H9 (cell line): Measurements from ENCODE around the gene VPREB1. TPM values are rescaled to one million over a fixed set of nuclear protein-coding genes. Genes with fewer than 3 reads are reported as not detected.

Source experiments
- DNase-seq: peaks from one replicate; pipeline ENCODE4 v3.0.0-alpha.2; 2017
- H2AFZ ChIP-seq: one replicate; pipeline ENCODE4 v1.6.1; 2013; ENCODE audit warnings: mild to moderate bottlenecking, low read length, control low read depth, moderate library complexity
- H2AK5ac ChIP-seq: 2 replicates; pipeline ENCODE4 v1.6.1; 2013; ENCODE audit warnings: low read length, control low read depth, mixed read lengths; ENCODE audit not compliant: insufficient read length
- H2BK120ac ChIP-seq: one replicate; pipeline ENCODE4 v1.6.1; 2013; ENCODE audit warnings: low read depth, mild to moderate bottlenecking, low read length, control low read depth, inconsistent platforms; ENCODE audit not compliant: poor library complexity, severe bottlenecking
- H2BK12ac ChIP-seq: 2 replicates; pipeline ENCODE4 v1.6.1; 2013; ENCODE audit warnings: low read length, control low read depth, mixed read lengths, low read depth; ENCODE audit not compliant: insufficient read length
- H2BK15ac ChIP-seq: 2 replicates; pipeline ENCODE4 v1.6.1; 2013; ENCODE audit warnings: low read depth, low read length, control low read depth
- H2BK20ac ChIP-seq: one replicate; pipeline ENCODE4 v1.6.1; 2013; ENCODE audit warnings: low read depth, mild to moderate bottlenecking, low read length, control low read depth, inconsistent platforms; ENCODE audit not compliant: poor library complexity, severe bottlenecking
- H2BK5ac ChIP-seq: 2 replicates; pipeline ENCODE4 v1.6.1; 2013; ENCODE audit warnings: low read length, control low read depth, mixed read lengths; ENCODE audit not compliant: insufficient read length
- H3K14ac ChIP-seq: 2 replicates; pipeline ENCODE4 v1.6.1; 2013; ENCODE audit warnings: low read length, control low read depth; ENCODE audit not compliant: insufficient read depth
- H3K18ac ChIP-seq: 2 replicates; pipeline ENCODE4 v1.6.1; 2013; ENCODE audit warnings: low read depth, mild to moderate bottlenecking, mixed read lengths, low read length, control low read depth; ENCODE audit not compliant: insufficient read length
- H3K23ac ChIP-seq: 2 replicates; pipeline ENCODE4 v1.6.1; 2013; ENCODE audit warnings: low read length, control low read depth, mixed read lengths, low read depth; ENCODE audit not compliant: insufficient read length
- H3K23me2 ChIP-seq: 2 replicates; pipeline ENCODE4 v1.6.1; 2013; ENCODE audit warnings: low read depth, mild to moderate bottlenecking, mixed read lengths, low read length, control low read depth; ENCODE audit not compliant: insufficient read length, poor library complexity, severe bottlenecking
- H3K27ac ChIP-seq: 2 replicates; pipeline ENCODE4 v1.5.1; 2013; ENCODE audit warnings: low read length, control low read depth, mixed read lengths, low read depth; ENCODE audit not compliant: insufficient read length
- H3K27me3 ChIP-seq: 2 replicates; pipeline ENCODE4 v1.6.1; 2013; ENCODE audit warnings: low read length, control low read depth, inconsistent platforms; ENCODE audit not compliant: insufficient read depth
- H3K4ac ChIP-seq: 2 replicates; pipeline ENCODE4 v1.6.1; 2013; ENCODE audit warnings: low read depth, mild to moderate bottlenecking, control low read depth, inconsistent platforms, low read length, moderate library complexity
- H3K4me1 ChIP-seq: 2 replicates; pipeline ENCODE4 v1.6.1; 2013; ENCODE audit warnings: low read length, control low read depth, inconsistent platforms; ENCODE audit not compliant: insufficient read depth
- H3K4me2 ChIP-seq: 2 replicates; pipeline ENCODE4 v1.6.1; 2013; ENCODE audit warnings: low read length, control low read depth, mixed read lengths; ENCODE audit not compliant: insufficient read length, insufficient read depth
- H3K56ac ChIP-seq: 2 replicates; pipeline ENCODE4 v1.6.1; 2013; ENCODE audit warnings: low read depth, mild to moderate bottlenecking, mixed read lengths, low read length, control low read depth; ENCODE audit not compliant: insufficient read length
- H3K79me1 ChIP-seq: 2 replicates; pipeline ENCODE4 v1.6.1; 2013; ENCODE audit warnings: low read depth, mild to moderate bottlenecking, moderate library complexity, low read length, control low read depth, inconsistent platforms; ENCODE audit not compliant: insufficient read depth, poor library complexity, severe bottlenecking
- H3K79me2 ChIP-seq: 2 replicates; pipeline ENCODE4 v1.6.1; 2013; ENCODE audit warnings: low read length, control low read depth, inconsistent platforms; ENCODE audit not compliant: insufficient read depth
- H3K9ac ChIP-seq: 2 replicates; pipeline ENCODE4 v1.6.1; 2013; ENCODE audit warnings: low read length, control low read depth, mixed read lengths; ENCODE audit not compliant: insufficient read length; ENCODE audit errors: extremely low read depth
- H3K9me3 ChIP-seq: one replicate; pipeline ENCODE4 v1.6.1; 2013; ENCODE audit warnings: low read depth, low read length, inconsistent platforms; ENCODE audit not compliant: control insufficient read depth
- H3T11ph ChIP-seq: one replicate; pipeline ENCODE4 v1.6.1; 2013; ENCODE audit warnings: mild to moderate bottlenecking, low read length, control low read depth, inconsistent platforms
- H4K20me1 ChIP-seq: one replicate; pipeline ENCODE4 v1.6.1; 2013; ENCODE audit not compliant: control insufficient read depth, insufficient read length, insufficient read depth
- H4K5ac ChIP-seq: 2 replicates; pipeline ENCODE4 v1.6.1; 2013; ENCODE audit warnings: low read depth, mild to moderate bottlenecking, mixed read lengths, low read length, control low read depth; ENCODE audit not compliant: insufficient read length
- H4K8ac ChIP-seq: replicated peaks from 2 replicates; pipeline ENCODE4 v1.6.1; 2013; ENCODE audit warnings: low read length, control low read depth, mixed read lengths, low read depth; ENCODE audit not compliant: insufficient read length
- H4K91ac ChIP-seq: 2 replicates; pipeline ENCODE4 v1.6.1; 2013; ENCODE audit warnings: low read depth, mild to moderate bottlenecking, moderate library complexity, mixed read lengths, low read length, control low read depth; ENCODE audit not compliant: insufficient read length
- H3K27ac Mint-ChIP-seq, 3 experiments: 2 replicates in 2 of 3; 3 replicates in 1 of 3; pipeline ENCODE4 v1.8.0; 2020 to 2021; ENCODE audit warnings: mixed read lengths in 3 of 3, mild to moderate bottlenecking in 1 of 3, moderate library complexity in 1 of 3
- H3K27me3 Mint-ChIP-seq: 2 replicates; pipeline ENCODE4 v1.8.0; 2021; ENCODE audit warnings: low read depth, mild to moderate bottlenecking, moderate library complexity, mixed read lengths
- H3K36me3 Mint-ChIP-seq, 3 experiments: 2 replicates in 2 of 3; 3 replicates in 1 of 3; pipeline ENCODE4 v1.8.0; 2020 to 2021; ENCODE audit warnings: low read depth in 3 of 3, mixed read lengths in 3 of 3; ENCODE audit not compliant: insufficient read depth in 1 of 3
- H3K4me1 Mint-ChIP-seq, 2 experiments: 2 replicates each; pipeline ENCODE4 v1.8.0; 2020; ENCODE audit warnings: mixed read lengths in 2 of 2
- H3K4me3 Mint-ChIP-seq, 2 experiments: 2 replicates in 1 of 2; 3 replicates in 1 of 2; pipeline ENCODE4 v1.8.0; 2020 to 2021; ENCODE audit warnings: mild to moderate bottlenecking in 2 of 2, mixed read lengths in 2 of 2, moderate library complexity in 1 of 2
- H3K9me3 Mint-ChIP-seq, 2 experiments: 2 replicates in 1 of 2; 3 replicates in 1 of 2; pipeline ENCODE4 v1.8.0; 2020; ENCODE audit warnings: mild to moderate bottlenecking in 2 of 2, mixed read lengths in 2 of 2, moderate library complexity in 1 of 2
- WGBS: extraction: QIAGEN DNeasy Blood & Tissue Kit; methylation state at CpG from one replicate; pipeline ENCODE4 v1.1.7; 2013; ENCODE audit warnings: missing lambda C conversion rate, low lambda C conversion rate, mixed read lengths; ENCODE audit not compliant: insufficient read length; ENCODE audit errors: extremely low coverage; 5-methylcytosine and 5-hydroxymethylcytosine counted together
- total RNA-seq: library from RNA; stranded (reverse); gene quantifications from 2 replicates; pipeline ENCODE4 v1.2.1, GENCODE V29; 2021
- TF ChIP-seq, protein P1 (sequence below): fragments of 200-600 bp; sonication (generic); conservative IDR thresholded peaks from 3 replicates; pipeline ENCODE4 v1.8.0; 2021; ENCODE audit warnings: antibody characterized with exemption, mild to moderate bottlenecking

VPREB1 gene
- total RNA-seq, 1 experiment from 2014 or later, result not detected

DNA sequence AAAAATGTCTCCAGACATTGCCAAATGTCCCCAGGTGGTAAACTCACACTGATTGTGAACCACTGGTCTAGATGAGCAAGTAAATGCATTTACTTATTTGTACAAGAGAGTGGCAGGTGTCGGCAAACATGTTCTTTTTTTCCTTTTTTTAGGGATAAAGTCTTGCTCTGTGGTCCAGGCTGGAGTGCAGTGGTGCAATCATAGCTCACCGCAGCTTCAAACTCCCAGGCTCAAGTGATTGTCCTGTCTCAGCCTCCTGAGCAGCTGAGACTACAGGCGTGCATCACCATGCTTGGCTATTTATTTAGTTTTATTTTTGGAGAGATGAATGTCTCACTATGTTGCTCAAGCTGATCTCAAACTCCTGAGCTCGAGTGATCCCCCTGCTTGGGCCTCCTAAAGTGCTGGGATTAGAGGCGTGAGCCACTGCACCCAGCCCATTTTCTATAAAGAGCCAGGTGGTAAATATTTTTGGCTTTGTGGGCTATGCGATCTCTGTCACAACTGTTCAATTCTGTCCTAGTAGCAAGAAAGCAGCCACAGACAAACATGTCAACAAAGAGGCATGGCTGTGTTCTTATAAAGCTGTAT lies 1.4 kb downstream of the VPREB1 start:
- Mint-ChIP-seq H3K9me3 (peaks cover 0 to 5% of the 10 kb centered on the region in 2 experiments; a peak in 3 of 5 replicates), H3K27me3 (peaks cover 98% of the 10 kb centered on the region), H3K27ac (no peak overlapping the region), H3K4me3 (no peak overlapping the region), H3K36me3 (no peaks in the 10 kb centered on the region; a peak in 1 of 7 replicates), H3K4me1 (no peaks in the 10 kb centered on the region)
- TF ChIP-seq, protein P1, sequence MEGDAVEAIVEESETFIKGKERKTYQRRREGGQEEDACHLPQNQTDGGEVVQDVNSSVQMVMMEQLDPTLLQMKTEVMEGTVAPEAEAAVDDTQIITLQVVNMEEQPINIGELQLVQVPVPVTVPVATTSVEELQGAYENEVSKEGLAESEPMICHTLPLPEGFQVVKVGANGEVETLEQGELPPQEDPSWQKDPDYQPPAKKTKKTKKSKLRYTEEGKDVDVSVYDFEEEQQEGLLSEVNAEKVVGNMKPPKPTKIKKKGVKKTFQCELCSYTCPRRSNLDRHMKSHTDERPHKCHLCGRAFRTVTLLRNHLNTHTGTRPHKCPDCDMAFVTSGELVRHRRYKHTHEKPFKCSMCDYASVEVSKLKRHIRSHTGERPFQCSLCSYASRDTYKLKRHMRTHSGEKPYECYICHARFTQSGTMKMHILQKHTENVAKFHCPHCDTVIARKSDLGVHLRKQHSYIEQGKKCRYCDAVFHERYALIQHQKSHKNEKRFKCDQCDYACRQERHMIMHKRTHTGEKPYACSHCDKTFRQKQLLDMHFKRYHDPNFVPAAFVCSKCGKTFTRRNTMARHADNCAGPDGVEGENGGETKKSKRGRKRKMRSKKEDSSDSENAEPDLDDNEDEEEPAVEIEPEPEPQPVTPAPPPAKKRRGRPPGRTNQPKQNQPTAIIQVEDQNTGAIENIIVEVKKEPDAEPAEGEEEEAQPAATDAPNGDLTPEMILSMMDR, result no peak
- peaks cover 92% of the 10 kb centered on the region for H3K27me3 ChIP-seq
- no peak overlapping the region for H4K91ac ChIP-seq
- no peak overlapping the region for H3K4me2 ChIP-seq
- no peak overlapping the region for H2BK120ac ChIP-seq
- no peaks in the 10 kb centered on the region for H3K23me2 ChIP-seq
- no peaks in the 10 kb centered on the region for H3K79me1 ChIP-seq
- H2AFZ ChIP-seq, result no peak overlapping the region
- no peak overlapping the region for H3K56ac ChIP-seq
- H3T11ph ChIP-seq, result no peak overlapping the region
- no peaks in the 10 kb centered on the region for H4K20me1 ChIP-seq
- H3K4ac ChIP-seq, result no peak overlapping the region
- WGBS, result no CpG with 5 or more reads among the region's 6 CpGs
- no peak overlapping the region for H2BK20ac ChIP-seq
- no peaks in the 10 kb centered on the region for H3K79me2 ChIP-seq
- no peak overlapping the region for H4K8ac ChIP-seq
- no peak overlapping the region for H2AK5ac ChIP-seq
- H3K23ac ChIP-seq, result no peak overlapping the region
- no peak overlapping the region for H2BK5ac ChIP-seq
- H3K4me1 ChIP-seq, result no peaks in the 10 kb centered on the region
- H3K18ac ChIP-seq, result no peak overlapping the region
- no peak overlapping the region for H4K5ac ChIP-seq
- H2BK12ac ChIP-seq, result no peak overlapping the region
- H2BK15ac ChIP-seq, result no peak overlapping the region
- no peak overlapping the region for H3K14ac ChIP-seq
- H3K9me3 ChIP-seq, result no peaks in the 10 kb centered on the region
- H3K9ac ChIP-seq, result no peak overlapping the region
- H3K27ac ChIP-seq, result no peak overlapping the region
- no peak for DNase-seq
